ENCODE data around the gene SCO2. TPM values are rescaled to one million over a fixed set of nuclear protein-coding genes. Genes with fewer than 3 reads are reported as not detected.

The SCO2 gene
- total and polyA plus RNA-seq, 2 of the 13 experiments (the other 11 are each of a cell fraction or from before 2014, with no cell fraction given), result 0.32 to 3.7 TPM

- TF ChIP-seq, protein P1, sequence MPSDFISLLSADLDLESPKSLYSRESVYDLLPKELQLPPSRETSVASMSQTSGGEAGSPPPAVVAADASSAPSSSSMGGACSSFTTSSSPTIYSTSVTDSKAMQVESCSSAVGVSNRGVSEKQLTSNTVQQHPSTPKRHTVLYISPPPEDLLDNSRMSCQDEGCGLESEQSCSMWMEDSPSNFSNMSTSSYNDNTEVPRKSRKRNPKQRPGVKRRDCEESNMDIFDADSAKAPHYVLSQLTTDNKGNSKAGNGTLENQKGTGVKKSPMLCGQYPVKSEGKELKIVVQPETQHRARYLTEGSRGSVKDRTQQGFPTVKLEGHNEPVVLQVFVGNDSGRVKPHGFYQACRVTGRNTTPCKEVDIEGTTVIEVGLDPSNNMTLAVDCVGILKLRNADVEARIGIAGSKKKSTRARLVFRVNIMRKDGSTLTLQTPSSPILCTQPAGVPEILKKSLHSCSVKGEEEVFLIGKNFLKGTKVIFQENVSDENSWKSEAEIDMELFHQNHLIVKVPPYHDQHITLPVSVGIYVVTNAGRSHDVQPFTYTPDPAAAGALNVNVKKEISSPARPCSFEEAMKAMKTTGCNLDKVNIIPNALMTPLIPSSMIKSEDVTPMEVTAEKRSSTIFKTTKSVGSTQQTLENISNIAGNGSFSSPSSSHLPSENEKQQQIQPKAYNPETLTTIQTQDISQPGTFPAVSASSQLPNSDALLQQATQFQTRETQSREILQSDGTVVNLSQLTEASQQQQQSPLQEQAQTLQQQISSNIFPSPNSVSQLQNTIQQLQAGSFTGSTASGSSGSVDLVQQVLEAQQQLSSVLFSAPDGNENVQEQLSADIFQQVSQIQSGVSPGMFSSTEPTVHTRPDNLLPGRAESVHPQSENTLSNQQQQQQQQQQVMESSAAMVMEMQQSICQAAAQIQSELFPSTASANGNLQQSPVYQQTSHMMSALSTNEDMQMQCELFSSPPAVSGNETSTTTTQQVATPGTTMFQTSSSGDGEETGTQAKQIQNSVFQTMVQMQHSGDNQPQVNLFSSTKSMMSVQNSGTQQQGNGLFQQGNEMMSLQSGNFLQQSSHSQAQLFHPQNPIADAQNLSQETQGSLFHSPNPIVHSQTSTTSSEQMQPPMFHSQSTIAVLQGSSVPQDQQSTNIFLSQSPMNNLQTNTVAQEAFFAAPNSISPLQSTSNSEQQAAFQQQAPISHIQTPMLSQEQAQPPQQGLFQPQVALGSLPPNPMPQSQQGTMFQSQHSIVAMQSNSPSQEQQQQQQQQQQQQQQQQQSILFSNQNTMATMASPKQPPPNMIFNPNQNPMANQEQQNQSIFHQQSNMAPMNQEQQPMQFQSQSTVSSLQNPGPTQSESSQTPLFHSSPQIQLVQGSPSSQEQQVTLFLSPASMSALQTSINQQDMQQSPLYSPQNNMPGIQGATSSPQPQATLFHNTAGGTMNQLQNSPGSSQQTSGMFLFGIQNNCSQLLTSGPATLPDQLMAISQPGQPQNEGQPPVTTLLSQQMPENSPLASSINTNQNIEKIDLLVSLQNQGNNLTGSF (CRISPR knock-in tag; IDR thresholded peaks at IDR 0.05), result no peak
- TF ChIP-seq, protein P2, sequence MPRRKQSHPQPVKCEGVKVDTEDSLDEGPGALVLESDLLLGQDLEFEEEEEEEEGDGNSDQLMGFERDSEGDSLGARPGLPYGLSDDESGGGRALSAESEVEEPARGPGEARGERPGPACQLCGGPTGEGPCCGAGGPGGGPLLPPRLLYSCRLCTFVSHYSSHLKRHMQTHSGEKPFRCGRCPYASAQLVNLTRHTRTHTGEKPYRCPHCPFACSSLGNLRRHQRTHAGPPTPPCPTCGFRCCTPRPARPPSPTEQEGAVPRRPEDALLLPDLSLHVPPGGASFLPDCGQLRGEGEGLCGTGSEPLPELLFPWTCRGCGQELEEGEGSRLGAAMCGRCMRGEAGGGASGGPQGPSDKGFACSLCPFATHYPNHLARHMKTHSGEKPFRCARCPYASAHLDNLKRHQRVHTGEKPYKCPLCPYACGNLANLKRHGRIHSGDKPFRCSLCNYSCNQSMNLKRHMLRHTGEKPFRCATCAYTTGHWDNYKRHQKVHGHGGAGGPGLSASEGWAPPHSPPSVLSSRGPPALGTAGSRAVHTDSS (CRISPR knock-in tag; conservative IDR thresholded peaks at IDR 0.05), result no peak
- TF ChIP-seq RAD51 (IDR thresholded peaks at IDR 0.05; ENCODE audit: borderline replicate concordance) (peak; percentile 91), RARA (CRISPR knock-in tag; IDR thresholded peaks at IDR 0.05) (peak; percentile 76), CEBPB (IDR thresholded peaks at IDR 0.05; ENCODE audit: borderline replicate concordance, low read depth, low read length) (no peak), ESRRA (CRISPR knock-in tag; IDR thresholded peaks at IDR 0.05; ENCODE audit: low read depth) (no peak), KDM6A (CRISPR knock-in tag; IDR thresholded peaks at IDR 0.05; ENCODE audit: low read depth) (no peak), SP4 (CRISPR knock-in tag; IDR thresholded peaks at IDR 0.05) (peak; percentile 66; the same call in 1 of the 2 replicates), ZFP91 (CRISPR knock-in tag; IDR thresholded peaks at IDR 0.05; ENCODE audit: borderline replicate concordance) (peak; percentile 70), CBFB (CRISPR knock-in tag; IDR thresholded peaks at IDR 0.05) (no peak), JARID2 (CRISPR knock-in tag; IDR thresholded peaks at IDR 0.05; ENCODE audit: insufficient replicate concordance) (no peak), PREB (CRISPR knock-in tag; IDR thresholded peaks at IDR 0.05) (no peak), ZNF782 (CRISPR knock-in tag; IDR thresholded peaks at IDR 0.05; ENCODE audit: borderline replicate concordance) (0 out of 2 replicates have a peak, but pooled peaks have one; percentile 62), ZNF605 (CRISPR knock-in tag; IDR thresholded peaks at IDR 0.05) (peak; percentile 87), NR0B2 (CRISPR knock-in tag; IDR thresholded peaks at IDR 0.05) (no peak), FOXA1 (IDR thresholded peaks at IDR 0.05) (no peak), FOXA1 (CRISPR knock-in tag; IDR thresholded peaks at IDR 0.05) (no peak), ZMYM4 (CRISPR knock-in tag; IDR thresholded peaks at IDR 0.05) (peak; percentile 56; the same call in 1 of the 2 replicates), HNRNPH1 (optimal IDR thresholded peaks at IDR 0.05; ENCODE audit: low read depth, low read length) (no peak), ZNF317 (CRISPR knock-in tag; IDR thresholded peaks at IDR 0.05) (no peak)
Measured at GRCh38 chr22:50485221-50486131, 39.9 kb downstream of the SCO2 start (continued).

Measured in HepG2 (cell line).